Measurements from ENCODE around the gene SLC25A38.

DNA sequence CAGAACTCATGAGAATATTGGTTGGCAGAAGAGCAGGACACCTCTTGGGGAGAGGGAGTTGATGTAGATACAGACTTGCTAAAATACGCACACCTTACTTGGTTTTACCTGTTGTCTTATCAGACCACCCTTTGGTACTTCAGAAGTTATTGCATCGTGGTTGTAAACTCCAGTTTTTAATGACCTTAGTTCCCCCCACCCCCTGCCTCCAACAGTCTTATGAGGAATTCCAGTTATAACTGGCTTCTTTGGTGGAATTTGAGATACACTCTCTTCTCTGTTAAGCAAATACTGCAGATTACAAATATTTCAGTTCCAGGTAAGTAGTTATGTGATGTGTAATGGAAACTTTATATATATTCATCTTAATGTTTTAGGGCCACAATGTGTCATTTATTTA is 5.0 kb downstream of the SLC25A38 start:
- TF ChIP-seq, protein P1, sequence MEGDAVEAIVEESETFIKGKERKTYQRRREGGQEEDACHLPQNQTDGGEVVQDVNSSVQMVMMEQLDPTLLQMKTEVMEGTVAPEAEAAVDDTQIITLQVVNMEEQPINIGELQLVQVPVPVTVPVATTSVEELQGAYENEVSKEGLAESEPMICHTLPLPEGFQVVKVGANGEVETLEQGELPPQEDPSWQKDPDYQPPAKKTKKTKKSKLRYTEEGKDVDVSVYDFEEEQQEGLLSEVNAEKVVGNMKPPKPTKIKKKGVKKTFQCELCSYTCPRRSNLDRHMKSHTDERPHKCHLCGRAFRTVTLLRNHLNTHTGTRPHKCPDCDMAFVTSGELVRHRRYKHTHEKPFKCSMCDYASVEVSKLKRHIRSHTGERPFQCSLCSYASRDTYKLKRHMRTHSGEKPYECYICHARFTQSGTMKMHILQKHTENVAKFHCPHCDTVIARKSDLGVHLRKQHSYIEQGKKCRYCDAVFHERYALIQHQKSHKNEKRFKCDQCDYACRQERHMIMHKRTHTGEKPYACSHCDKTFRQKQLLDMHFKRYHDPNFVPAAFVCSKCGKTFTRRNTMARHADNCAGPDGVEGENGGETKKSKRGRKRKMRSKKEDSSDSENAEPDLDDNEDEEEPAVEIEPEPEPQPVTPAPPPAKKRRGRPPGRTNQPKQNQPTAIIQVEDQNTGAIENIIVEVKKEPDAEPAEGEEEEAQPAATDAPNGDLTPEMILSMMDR (conservative IDR thresholded peaks at IDR 0.05; ENCODE audit: low read length): no peak
- no peak for TF ChIP-seq EZH2phosphoT487 (IDR thresholded peaks at IDR 0.05; ENCODE audit: borderline replicate concordance)

Data from Loucy (cell line).